ENCODE results near the gene C16orf54.

GRCh38 chr16:29702269-29702668 lies 43.5 kb downstream of the C16orf54 start:
- TF ChIP-seq ZNF404 (tag by site-specific recombination; IDR thresholded peaks at IDR 0.05) (no peak), ZBTB21 (tag by site-specific recombination; IDR thresholded peaks at IDR 0.05) (no peak), ZNF391 (tag by site-specific recombination; IDR thresholded peaks at IDR 0.05; ENCODE audit: borderline replicate concordance, low read depth) (no peak), ZNF707 (tag by site-specific recombination; IDR thresholded peaks at IDR 0.05) (no peak)

Measured in HEK293 (cell line).